GM19452 (cell line): ENCODE measurements around the gene EFCAB14.
"Not testable (repeated sequence)": the region's sequence is repeated elsewhere in the genome, so short reads cannot be mapped to it uniquely, and the experiment has no call there.

Experiments used
- ATAC-seq: cut with Tn5 transposase; IDR thresholded peaks from one replicate; pipeline ENCODE4 v1.9.1; 2021; ENCODE audit not compliant: unreplicated experiment

EFCAB14 gene

GRCh38 chr1:46687921-46688509 is 30.9 kb downstream of the EFCAB14 start:
- ATAC-seq, result no peak

- ATAC-seq, result no peak
These were observed 31.7 kb downstream of the EFCAB14 start for GRCh38 chr1:46687093-46687659.

GRCh38 chr1:46686255-46686654 is 32.7 kb downstream of the EFCAB14 start:
- no peak for ATAC-seq

GRCh38 chr1:46684670-46685069 is 34.2 kb downstream of the EFCAB14 start:
- ATAC-seq, result no peak

- ATAC-seq, result no peak
These were observed 36.9 kb downstream of the EFCAB14 start for GRCh38 chr1:46682064-46682463.

GRCh38 chr1:46681333-46682034 is 37.4 kb downstream of the EFCAB14 start:
- ATAC-seq, result no peak

- ATAC-seq, result no peak
These were observed 38.9 kb downstream of the EFCAB14 start for GRCh38 chr1:46679789-46680573.

- ATAC-seq, result no peak
These were observed 41.6 kb downstream of the EFCAB14 start for GRCh38 chr1:46677339-46677738.

- no peak for ATAC-seq
These were observed 42.4 kb downstream of the EFCAB14 start for GRCh38 chr1:46676531-46676930.

GRCh38 chr1:46675549-46676314 is 43.2 kb downstream of the EFCAB14 start:
- ATAC-seq, result peak; percentile 75

GRCh38 chr1:46673749-46674182 is 45.1 kb downstream of the EFCAB14 start:
- no peak for ATAC-seq

GRCh38 chr1:46672696-46673095 is 46.2 kb downstream of the EFCAB14 start:
- ATAC-seq, result no peak

- no peak for ATAC-seq
These were observed 47.4 kb downstream of the EFCAB14 start, which contains the start of gene TEX38 for GRCh38 chr1:46671554-46671953. Gene TEX38 (plus strand): TSS chr1:46671854. CDS start chr1:46671935, 81 bp downstream.

- ATAC-seq, result no peak
These were observed 48.8 kb downstream of the EFCAB14 start for GRCh38 chr1:46670134-46670533.

GRCh38 chr1:46667782-46668760 is 50.8 kb downstream of the EFCAB14 start, which contains the start of gene ATPAF1:
Gene ATPAF1 (minus strand): TSS chr1:46668364. CDS start chr1:46668322, 42 bp downstream.
- ATAC-seq, result peak; percentile 79

- no peak for ATAC-seq
These were observed 52.9 kb downstream of the EFCAB14 start for GRCh38 chr1:46665983-46666382.

GRCh38 chr1:46662919-46663318 is 56.0 kb downstream of the EFCAB14 start:
- not testable (repeated sequence) for ATAC-seq

- ATAC-seq, result peak; percentile 72
These were observed 58.8 kb downstream of the EFCAB14 start for GRCh38 chr1:46660116-46660515.

- ATAC-seq, result no peak
These were observed 59.5 kb downstream of the EFCAB14 start for GRCh38 chr1:46659307-46659870.
